HepG2 (cell line): ENCODE measurements around the gene CEP68. TPM values are rescaled to one million over a fixed set of nuclear protein-coding genes. Genes with fewer than 3 reads are reported as not detected.

ENCODE experiments used
- AKNA ChIP-seq: sonication (generic); formaldehyde crosslinking; IDR thresholded peaks from 2 replicates; pipeline ENCODE4 v1.4.0; 2020; ENCODE audit warnings: missing genetic modification reagents, borderline replicate concordance
- DNMT3B ChIP-seq: conservative IDR thresholded peaks from 2 replicates; pipeline ENCODE4 v1.6.1; 2016; ENCODE audit warnings: missing biosample characterization, control low read depth
- GFI1 ChIP-seq: sonication (generic); formaldehyde crosslinking; IDR thresholded peaks from 2 replicates; pipeline ENCODE4 v1.5.0; 2020; ENCODE audit warnings: missing genetic modification reagents, mild to moderate bottlenecking, borderline replicate concordance
- HMGA1 ChIP-seq: sonication (generic); formaldehyde crosslinking; conservative IDR thresholded peaks from 2 replicates; pipeline ENCODE4 v1.4.0; 2020; ENCODE audit warnings: missing genetic modification reagents
- MAF1 ChIP-seq: sonication (generic); formaldehyde crosslinking; IDR thresholded peaks from 2 replicates; pipeline ENCODE4 v1.5.0; 2020; ENCODE audit warnings: missing genetic modification reagents, borderline replicate concordance
- RELA ChIP-seq: sonication (generic); formaldehyde crosslinking; IDR thresholded peaks from 2 replicates; pipeline ENCODE4 v1.4.0; 2020; ENCODE audit warnings: missing genetic modification reagents
- RFX1 ChIP-seq: fragments of 450-650 bp; IDR thresholded peaks from 2 replicates; pipeline ENCODE4 v1.6.1; 2017
- RXRA ChIP-seq: sonication (generic); formaldehyde crosslinking; IDR thresholded peaks from 2 replicates; pipeline ENCODE4 v1.5.1; 2020; ENCODE audit warnings: missing genetic modification reagents
- TRIM24 ChIP-seq: sonication (generic); formaldehyde crosslinking; IDR thresholded peaks from 2 replicates; pipeline ENCODE4 v1.8.0; 2022; ENCODE audit warnings: mild to moderate bottlenecking, missing genetic modification reagents
- YY1 ChIP-seq: IDR thresholded peaks from 2 replicates; pipeline ENCODE4 v1.6.1; 2011; ENCODE audit warnings: low read length, low read depth, moderate library complexity, mild to moderate bottlenecking; ENCODE audit not compliant: insufficient read depth, insufficient replicate concordance
- ZBTB8A ChIP-seq: sonication (generic); formaldehyde crosslinking; IDR thresholded peaks from 2 replicates; pipeline ENCODE4 v1.4.0; 2020; ENCODE audit warnings: mild to moderate bottlenecking, low read depth, missing genetic modification reagents, borderline replicate concordance
- ZNF570 ChIP-seq: sonication (generic); formaldehyde crosslinking; IDR thresholded peaks from 2 replicates; pipeline ENCODE4 v1.4.0; 2020; ENCODE audit warnings: mild to moderate bottlenecking, missing genetic modification reagents, borderline replicate concordance
- ZNF660 ChIP-seq: sonication (generic); formaldehyde crosslinking; IDR thresholded peaks from 2 replicates; pipeline ENCODE4 v1.5.1; 2020; ENCODE audit warnings: mild to moderate bottlenecking, low read depth, missing genetic modification reagents, borderline replicate concordance
- ZNF720 ChIP-seq: sonication (generic); formaldehyde crosslinking; IDR thresholded peaks from 2 replicates; pipeline ENCODE4 v1.4.0; 2020; ENCODE audit warnings: missing genetic modification reagents
- ZNF772 ChIP-seq: sonication (generic); formaldehyde crosslinking; IDR thresholded peaks from 2 replicates; pipeline ENCODE4 v1.5.0; 2020; ENCODE audit warnings: mild to moderate bottlenecking, missing genetic modification reagents
- ZNF878 ChIP-seq: sonication (generic); formaldehyde crosslinking; IDR thresholded peaks from 2 replicates; pipeline ENCODE4 v1.8.1; 2023; ENCODE audit warnings: mild to moderate bottlenecking, missing genetic modification reagents, moderate library complexity
- polyA plus RNA-seq, 8 experiments: library from polyadenylated mRNA; depleted of rRNA in 3 of 8; stranded (reverse) in 7 of 8; unstranded in 1 of 8; fragments of >200 nt; fragmentation: Illumina TruSeq in 4 of 8; extraction: Trizol in 4 of 8; gene quantifications; 2 replicates each; pipeline versions ENCODE4 v1.2.1 to v1.2.3, GENCODE V29; 2011 to 2016; ENCODE audit warnings: low read depth in 4 of 8, missing spikeins in 1 of 8, mixed read lengths in 1 of 8; ENCODE audit not compliant: insufficient read depth in 1 of 8
- total RNA-seq, 5 experiments: library from RNA; depleted of rRNA; stranded (reverse); fragments of >200 nt; fragmentation: Illumina TruSeq; extraction: Trizol; gene quantifications; 2 replicates each; pipeline ENCODE4 v1.2.3, GENCODE V29; 2016; ENCODE audit warnings: low read depth in 1 of 5
- TF ChIP-seq, protein P1 (sequence below): conservative IDR thresholded peaks from 2 replicates; pipeline ENCODE4 v1.6.1; 2018; ENCODE audit warnings: missing genetic modification reagents
- TF ChIP-seq, protein P2 (sequence below): sonication (generic); formaldehyde crosslinking; IDR thresholded peaks from 2 replicates; pipeline ENCODE4 v1.5.1; 2020; ENCODE audit warnings: missing genetic modification reagents, mild to moderate bottlenecking, borderline replicate concordance

Gene CEP68
- total and polyA plus RNA-seq, 2 of the 13 experiments (the other 11 are each of a cell fraction or from before 2014, with no cell fraction given): 5.7 to 9.3 TPM

DNA sequence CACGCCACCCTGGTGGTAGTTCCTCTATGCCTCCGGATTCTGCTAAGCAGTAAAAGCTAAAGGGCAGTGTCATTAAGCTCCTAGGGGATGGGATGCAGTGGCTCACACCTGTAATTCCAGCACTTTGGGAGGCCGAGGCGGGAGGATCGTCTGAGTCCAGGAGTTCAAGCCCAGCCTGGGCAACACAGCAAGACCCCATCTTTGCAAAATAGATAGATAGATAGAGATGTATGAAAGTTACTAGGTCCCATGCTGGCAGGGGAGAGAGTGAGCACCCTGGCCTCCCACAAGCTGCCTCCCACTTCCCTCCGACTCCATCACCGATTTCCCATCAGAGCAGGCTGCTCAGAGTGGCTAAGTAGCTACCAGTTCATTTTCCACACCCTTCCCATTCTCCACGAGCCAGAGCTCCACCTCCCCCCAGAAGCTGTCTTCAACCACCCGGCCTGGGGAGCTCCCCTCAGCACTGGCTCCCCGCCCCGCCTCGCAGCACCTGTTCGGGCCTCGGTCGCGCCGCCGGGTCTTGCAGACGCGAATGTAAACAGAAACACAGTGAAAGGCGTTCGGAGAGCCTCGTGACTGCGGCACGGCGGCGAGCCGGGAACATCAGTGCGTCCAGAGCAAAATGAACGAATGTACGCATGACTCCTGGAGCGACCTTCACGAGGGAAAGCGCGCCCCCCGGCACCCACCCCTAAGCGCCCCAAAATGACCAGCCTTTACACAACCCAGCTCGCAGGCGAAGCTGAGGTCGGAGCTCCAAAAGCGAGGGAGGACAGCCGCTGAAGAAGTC lies 598 bp upstream of the CEP68 start (continued):
- TF ChIP-seq, protein P1, sequence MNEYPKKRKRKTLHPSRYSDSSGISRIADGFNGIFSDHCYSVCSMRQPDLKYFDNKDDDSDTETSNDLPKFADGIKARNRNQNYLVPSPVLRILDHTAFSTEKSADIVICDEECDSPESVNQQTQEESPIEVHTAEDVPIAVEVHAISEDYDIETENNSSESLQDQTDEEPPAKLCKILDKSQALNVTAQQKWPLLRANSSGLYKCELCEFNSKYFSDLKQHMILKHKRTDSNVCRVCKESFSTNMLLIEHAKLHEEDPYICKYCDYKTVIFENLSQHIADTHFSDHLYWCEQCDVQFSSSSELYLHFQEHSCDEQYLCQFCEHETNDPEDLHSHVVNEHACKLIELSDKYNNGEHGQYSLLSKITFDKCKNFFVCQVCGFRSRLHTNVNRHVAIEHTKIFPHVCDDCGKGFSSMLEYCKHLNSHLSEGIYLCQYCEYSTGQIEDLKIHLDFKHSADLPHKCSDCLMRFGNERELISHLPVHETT (CRISPR knock-in tag): no peak; the same call in 1 of the 2 replicates
- TF ChIP-seq HMGA1 (CRISPR knock-in tag): no peak
- peak; percentile 70; the same call in 1 of the 2 replicates for TF ChIP-seq RXRA
- no peak for TF ChIP-seq MAF1 (CRISPR knock-in tag)
- TF ChIP-seq RELA (CRISPR knock-in tag): 0 out of 2 replicates have a peak, but pooled peaks have one; percentile 14
- TF ChIP-seq GFI1: peak; percentile 1; the same call in 1 of the 2 replicates
- peak; percentile 33; the same call in 1 of the 2 replicates for TF ChIP-seq DNMT3B (CRISPR knock-in tag)
- TF ChIP-seq ZNF878 (CRISPR knock-in tag): no peak
- TF ChIP-seq YY1: no peak
- no peak for TF ChIP-seq TRIM24 (CRISPR knock-in tag)
- no peak for TF ChIP-seq AKNA
- TF ChIP-seq ZBTB8A (CRISPR knock-in tag): 0 out of 2 replicates have a peak, but pooled peaks have one; percentile 22
- no peak for TF ChIP-seq ZNF570 (CRISPR knock-in tag)
- TF ChIP-seq, protein P2, sequence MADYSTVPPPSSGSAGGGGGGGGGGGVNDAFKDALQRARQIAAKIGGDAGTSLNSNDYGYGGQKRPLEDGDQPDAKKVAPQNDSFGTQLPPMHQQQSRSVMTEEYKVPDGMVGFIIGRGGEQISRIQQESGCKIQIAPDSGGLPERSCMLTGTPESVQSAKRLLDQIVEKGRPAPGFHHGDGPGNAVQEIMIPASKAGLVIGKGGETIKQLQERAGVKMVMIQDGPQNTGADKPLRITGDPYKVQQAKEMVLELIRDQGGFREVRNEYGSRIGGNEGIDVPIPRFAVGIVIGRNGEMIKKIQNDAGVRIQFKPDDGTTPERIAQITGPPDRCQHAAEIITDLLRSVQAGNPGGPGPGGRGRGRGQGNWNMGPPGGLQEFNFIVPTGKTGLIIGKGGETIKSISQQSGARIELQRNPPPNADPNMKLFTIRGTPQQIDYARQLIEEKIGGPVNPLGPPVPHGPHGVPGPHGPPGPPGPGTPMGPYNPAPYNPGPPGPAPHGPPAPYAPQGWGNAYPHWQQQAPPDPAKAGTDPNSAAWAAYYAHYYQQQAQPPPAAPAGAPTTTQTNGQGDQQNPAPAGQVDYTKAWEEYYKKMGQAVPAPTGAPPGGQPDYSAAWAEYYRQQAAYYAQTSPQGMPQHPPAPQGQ (CRISPR knock-in tag): no peak
- TF ChIP-seq ZNF720: no peak
- TF ChIP-seq ZNF772 (CRISPR knock-in tag): 0 out of 2 replicates have a peak, but pooled peaks have one; percentile 66
- TF ChIP-seq ZNF660 (CRISPR knock-in tag): no peak
- TF ChIP-seq RFX1: no peak
